ENCODE data around the gene LRSAM1.

Gene LRSAM1

DNA sequence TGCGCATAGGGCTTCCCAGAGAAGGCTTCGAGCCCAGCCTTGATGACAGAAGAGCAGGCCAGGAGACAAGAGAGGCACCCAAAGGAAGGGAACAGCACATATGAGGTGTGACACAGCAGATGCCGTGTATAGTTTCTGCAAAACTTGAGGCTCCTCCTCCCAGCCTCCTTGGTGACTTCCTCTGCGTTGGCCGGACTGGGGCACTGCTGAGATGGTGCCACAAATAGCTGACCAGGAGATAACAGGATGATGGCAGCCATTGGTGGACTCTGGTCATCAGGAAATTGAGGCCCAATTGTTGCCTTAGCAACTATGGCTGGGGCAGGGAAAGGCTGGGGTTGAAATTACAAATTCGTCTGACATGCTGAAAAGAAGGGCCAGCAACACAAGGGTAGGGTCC, 32.0 kb upstream of the LRSAM1 start:
- H3K4me1 ChIP-seq (ENCODE audit: low read depth, poor library complexity, severe bottlenecking), result peaks cover 8% of the 10 kb centered on the region
- no peak overlapping the region for H3K4me3 ChIP-seq (IDR thresholded peaks at IDR 0.05; ENCODE audit: insufficient read depth, low read depth, low read length)
- no peak for TF ChIP-seq CTCF (conservative IDR thresholded peaks at IDR 0.05; ENCODE audit: low read depth, low read length)
- H3K27me3 ChIP-seq (ENCODE audit: insufficient read depth, low read depth), result no peaks in the 10 kb centered on the region
- H3K79me2 ChIP-seq (ENCODE audit: insufficient read depth, low read depth), result no peaks in the 10 kb centered on the region; the same call in 1 of the 2 replicates
- H2AFZ ChIP-seq (ENCODE audit: low read depth), result no peak overlapping the region
- no peak overlapping the region for H3K27ac ChIP-seq
- H3K9ac ChIP-seq, result no peak overlapping the region
- no peak overlapping the region for H3K4me2 ChIP-seq
- H3K36me3 ChIP-seq (ENCODE audit: insufficient read depth), result no peaks in the 10 kb centered on the region
- no peaks in the 10 kb centered on the region for H4K20me1 ChIP-seq (ENCODE audit: insufficient read depth)

DNA sequence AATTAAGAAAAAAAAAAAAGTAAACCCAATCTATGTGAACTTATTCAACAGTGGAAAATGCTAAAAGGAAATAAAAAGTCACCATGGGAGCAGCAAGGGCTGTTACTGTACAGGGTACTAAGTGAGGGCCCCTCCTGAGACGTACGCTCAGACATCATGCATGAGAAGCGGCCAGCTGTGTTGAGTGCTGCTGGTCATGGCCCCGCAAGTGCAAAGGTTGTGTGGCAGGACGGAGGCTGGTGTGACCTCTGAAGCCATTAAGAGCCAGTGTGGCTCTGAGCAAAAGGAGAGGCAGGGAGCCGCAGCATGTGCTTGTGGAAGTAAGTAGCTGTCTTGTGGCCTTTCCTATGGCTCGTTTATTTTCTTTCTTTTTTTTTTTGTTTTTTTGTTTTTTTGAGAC, 30.3 kb upstream of the LRSAM1 start:
- Histone ChIP-seq H3K27me3 (ENCODE audit: insufficient read depth, low read depth) (no peaks in the 10 kb centered on the region), H3K79me2 (ENCODE audit: insufficient read depth, low read depth) (peaks cover 17% of the 10 kb centered on the region), H4K20me1 (ENCODE audit: insufficient read depth) (no peaks in the 10 kb centered on the region), H3K27ac (no peak overlapping the region), H3K4me3 (IDR thresholded peaks at IDR 0.05; ENCODE audit: insufficient read depth, low read depth, low read length) (no peak overlapping the region), H3K4me2 (no peak overlapping the region), H3K9ac (no peak overlapping the region), H3K4me1 (ENCODE audit: low read depth, poor library complexity, severe bottlenecking) (peaks cover 21% of the 10 kb centered on the region), H2AFZ (ENCODE audit: low read depth) (no peak overlapping the region), H3K36me3 (ENCODE audit: insufficient read depth) (no peaks in the 10 kb centered on the region)
- TF ChIP-seq CTCF (conservative IDR thresholded peaks at IDR 0.05; ENCODE audit: low read depth, low read length), result no peak

DNA sequence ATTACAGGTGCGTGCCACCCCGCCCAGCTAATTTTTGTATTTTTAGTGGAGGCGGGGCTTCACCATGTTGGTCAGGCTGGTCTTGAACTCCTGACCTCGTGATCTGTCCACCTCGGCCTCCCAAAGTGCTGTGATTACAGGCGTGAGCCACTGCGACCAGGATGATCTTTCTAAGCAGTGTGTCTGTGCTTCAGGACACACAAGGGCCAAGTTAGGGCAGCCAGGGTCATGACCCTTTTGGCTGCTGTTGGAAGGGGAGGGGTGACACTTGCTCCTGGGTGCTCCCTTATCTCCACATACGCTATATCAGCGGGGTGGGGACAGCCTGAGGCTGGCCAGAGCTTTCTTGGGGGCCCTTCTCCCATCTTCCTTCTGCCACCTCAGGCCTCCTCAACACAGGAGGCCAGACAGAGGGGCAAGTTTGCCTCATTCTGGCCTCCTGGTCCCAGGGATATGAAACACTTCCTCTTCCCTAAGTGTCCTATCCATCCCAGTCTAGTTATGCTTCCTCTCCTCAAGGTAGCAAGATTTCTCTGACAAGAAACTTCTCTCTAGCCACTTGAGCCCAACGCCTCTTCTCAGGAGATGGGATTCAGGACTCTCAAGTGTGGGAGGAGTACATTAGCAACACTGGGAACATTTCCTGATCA, 29.1 kb upstream of the LRSAM1 start:
- Histone ChIP-seq H3K4me3 (IDR thresholded peaks at IDR 0.05; ENCODE audit: insufficient read depth, low read depth, low read length) (no peak overlapping the region), H3K4me1 (ENCODE audit: low read depth, poor library complexity, severe bottlenecking) (peaks cover 33% of the 10 kb centered on the region), H3K79me2 (ENCODE audit: insufficient read depth, low read depth) (peaks cover 23% of the 10 kb centered on the region), H4K20me1 (ENCODE audit: insufficient read depth) (no peaks in the 10 kb centered on the region), H3K36me3 (ENCODE audit: insufficient read depth) (no peaks in the 10 kb centered on the region), H2AFZ (ENCODE audit: low read depth) (no peak overlapping the region), H3K9ac (no peak overlapping the region), H3K4me2 (peak overlapping the region; percentile 76; the same call in 1 of the 2 replicates), H3K27me3 (ENCODE audit: insufficient read depth, low read depth) (no peaks in the 10 kb centered on the region), H3K27ac (no peak overlapping the region)
- no peak for TF ChIP-seq CTCF (conservative IDR thresholded peaks at IDR 0.05; ENCODE audit: low read depth, low read length)

- Histone ChIP-seq H3K27ac (no peak overlapping the region), H3K9ac (no peak overlapping the region), H3K4me2 (peak overlapping the region; percentile 76; the same call in 1 of the 2 replicates), H2AFZ (ENCODE audit: low read depth) (no peak overlapping the region), H3K4me3 (IDR thresholded peaks at IDR 0.05; ENCODE audit: insufficient read depth, low read depth, low read length) (no peak overlapping the region), H3K36me3 (ENCODE audit: insufficient read depth) (no peaks in the 10 kb centered on the region), H4K20me1 (ENCODE audit: insufficient read depth) (no peaks in the 10 kb centered on the region), H3K79me2 (ENCODE audit: insufficient read depth, low read depth) (peaks cover 28% of the 10 kb centered on the region), H3K27me3 (ENCODE audit: insufficient read depth, low read depth) (no peaks in the 10 kb centered on the region), H3K4me1 (ENCODE audit: low read depth, poor library complexity, severe bottlenecking) (peaks cover 36% of the 10 kb centered on the region)
- TF ChIP-seq CTCF (conservative IDR thresholded peaks at IDR 0.05; ENCODE audit: low read depth, low read length), result no peak
These were observed 28.5 kb upstream of the LRSAM1 start for GRCh38 chr9:127422787-127423186.
